ENCODE measurements around the gene FKRP.

- TF ChIP-seq CTCF (IDR thresholded peaks at IDR 0.05) (no peak), POLR2AphosphoS5 (IDR thresholded peaks at IDR 0.05) (no peak), POLR2A (IDR thresholded peaks at IDR 0.05) (no peak)
Observed at GRCh38 chr19:46725036-46725820, 20.6 kb upstream of the FKRP start.

Measured in stomach (tissue), 4 donors.